HUES48 (cell line): Measurements from ENCODE around the gene PRUNE2.

Source experiments
- H3K27ac ChIP-seq: one replicate; pipeline ENCODE4 v1.7.0; 2013; ENCODE audit warnings: low read depth, low read length, inconsistent platforms
- H3K27me3 ChIP-seq: 2 replicates; pipeline ENCODE4 v1.6.1; 2013; ENCODE audit warnings: mild to moderate bottlenecking, low read length; ENCODE audit not compliant: control insufficient read depth, insufficient read depth
- H3K36me3 ChIP-seq: 2 replicates; pipeline ENCODE4 v1.6.1; 2013; ENCODE audit warnings: low read length; ENCODE audit not compliant: control insufficient read depth, insufficient read depth
- H3K4me1 ChIP-seq: 2 replicates; pipeline ENCODE4 v1.6.1; 2013; ENCODE audit warnings: mild to moderate bottlenecking, low read length; ENCODE audit not compliant: control insufficient read depth, insufficient read depth
- H3K4me3 ChIP-seq: 2 replicates; pipeline ENCODE4 v1.5.1; 2013; ENCODE audit warnings: mild to moderate bottlenecking, low read depth, low read length
- H3K9ac ChIP-seq: 2 replicates; pipeline ENCODE4 v1.6.1; 2013; ENCODE audit warnings: mild to moderate bottlenecking, low read depth, low read length, moderate library complexity
- H3K9me3 ChIP-seq: 2 replicates; pipeline ENCODE4 v1.6.1; 2013; ENCODE audit warnings: low read length; ENCODE audit not compliant: control insufficient read depth, insufficient read depth

The PRUNE2 gene

GRCh38 chr9:76693912-76694311 lies 212.0 kb downstream of the PRUNE2 start:
- Histone ChIP-seq H3K4me3 (no peak overlapping the region), H3K9me3 (no peaks in the 10 kb centered on the region), H3K36me3 (no peaks in the 10 kb centered on the region), H3K4me1 (peaks cover 27% of the 10 kb centered on the region), H3K27me3 (peaks cover 29% of the 10 kb centered on the region), H3K9ac (no peak overlapping the region), H3K27ac (no peak overlapping the region)

GRCh38 chr9:76692458-76693129 lies 213.3 kb downstream of the PRUNE2 start:
- Histone ChIP-seq H3K9me3 (no peaks in the 10 kb centered on the region), H3K4me1 (peaks cover 27% of the 10 kb centered on the region), H3K36me3 (no peaks in the 10 kb centered on the region), H3K9ac (no peak overlapping the region), H3K27me3 (peaks cover 33% of the 10 kb centered on the region), H3K4me3 (no peak overlapping the region), H3K27ac (no peak overlapping the region)

GRCh38 chr9:76691517-76692313 lies 214.2 kb downstream of the PRUNE2 start:
- Histone ChIP-seq H3K27me3 (peaks cover 33% of the 10 kb centered on the region), H3K4me3 (peak overlapping the region; percentile 59), H3K9me3 (no peaks in the 10 kb centered on the region), H3K4me1 (peaks cover 27% of the 10 kb centered on the region), H3K27ac (no peak overlapping the region), H3K36me3 (no peaks in the 10 kb centered on the region), H3K9ac (peak overlapping the region; percentile 17; the same call in 1 of the 2 replicates)

GRCh38 chr9:76690973-76691370 lies 214.9 kb downstream of the PRUNE2 start:
- H3K27me3 ChIP-seq: peaks cover 33% of the 10 kb centered on the region
- peaks cover 27% of the 10 kb centered on the region for H3K4me1 ChIP-seq
- no peaks in the 10 kb centered on the region for H3K36me3 ChIP-seq
- H3K9ac ChIP-seq: no peak overlapping the region
- no peaks in the 10 kb centered on the region for H3K9me3 ChIP-seq
- no peak overlapping the region for H3K4me3 ChIP-seq
- no peak overlapping the region for H3K27ac ChIP-seq

- Histone ChIP-seq H3K36me3 (no peaks in the 10 kb centered on the region), H3K9ac (no peak overlapping the region), H3K27me3 (peaks cover 33% of the 10 kb centered on the region), H3K27ac (no peak overlapping the region), H3K4me3 (no peak overlapping the region), H3K4me1 (peaks cover 27% of the 10 kb centered on the region), H3K9me3 (no peaks in the 10 kb centered on the region)
Measured at GRCh38 chr9:76690246-76690972, 215.5 kb downstream of the PRUNE2 start.

- H3K4me3 ChIP-seq: no peak overlapping the region
- H3K27me3 ChIP-seq: peaks cover 33% of the 10 kb centered on the region
- H3K9ac ChIP-seq: no peak overlapping the region
- H3K36me3 ChIP-seq: no peaks in the 10 kb centered on the region
- no peak overlapping the region for H3K27ac ChIP-seq
- peaks cover 27% of the 10 kb centered on the region for H3K4me1 ChIP-seq
- no peaks in the 10 kb centered on the region for H3K9me3 ChIP-seq
Measured at GRCh38 chr9:76688471-76689238, 217.3 kb downstream of the PRUNE2 start.

- Histone ChIP-seq H3K4me3 (no peak overlapping the region), H3K27me3 (peaks cover 33% of the 10 kb centered on the region), H3K9me3 (no peaks in the 10 kb centered on the region), H3K36me3 (no peaks in the 10 kb centered on the region), H3K27ac (no peak overlapping the region), H3K4me1 (peaks cover 27% of the 10 kb centered on the region), H3K9ac (no peak overlapping the region)
Measured at GRCh38 chr9:76687861-76688391, 218.0 kb downstream of the PRUNE2 start.

GRCh38 chr9:76686756-76687155 lies 219.2 kb downstream of the PRUNE2 start:
- peaks cover 18% of the 10 kb centered on the region for H3K4me1 ChIP-seq
- no peaks in the 10 kb centered on the region for H3K36me3 ChIP-seq
- H3K9ac ChIP-seq: no peak overlapping the region
- H3K27ac ChIP-seq: no peak overlapping the region
- peaks cover 29% of the 10 kb centered on the region for H3K27me3 ChIP-seq
- no peaks in the 10 kb centered on the region for H3K9me3 ChIP-seq
- no peak overlapping the region for H3K4me3 ChIP-seq

GRCh38 chr9:76684213-76684612 lies 221.7 kb downstream of the PRUNE2 start:
- no peak overlapping the region for H3K27ac ChIP-seq
- no peaks in the 10 kb centered on the region; the same call in 1 of the 2 replicates for H3K4me1 ChIP-seq
- peaks cover 7% of the 10 kb centered on the region; the same call in 1 of the 2 replicates for H3K27me3 ChIP-seq
- H3K4me3 ChIP-seq: no peak overlapping the region
- H3K36me3 ChIP-seq: no peaks in the 10 kb centered on the region
- no peak overlapping the region for H3K9ac ChIP-seq
- H3K9me3 ChIP-seq: no peaks in the 10 kb centered on the region

GRCh38 chr9:76681556-76681955 lies 224.4 kb downstream of the PRUNE2 start:
- Histone ChIP-seq H3K9me3 (no peaks in the 10 kb centered on the region), H3K4me1 (no peaks in the 10 kb centered on the region), H3K9ac (no peak overlapping the region), H3K4me3 (no peak overlapping the region), H3K36me3 (no peaks in the 10 kb centered on the region), H3K27me3 (no peaks in the 10 kb centered on the region), H3K27ac (no peak overlapping the region)
